Fibroblast of lung (primary cell): ENCODE data around the gene IL13RA1. TPM values are rescaled to one million over a fixed set of nuclear protein-coding genes. Genes with fewer than 3 reads are reported as not detected.
"Not testable (repeated sequence)": the region's sequence is repeated elsewhere in the genome, so short reads cannot be mapped to it uniquely, and the experiment has no call there.

Experiments
- DNase-seq, 2 donors: peaks; one replicate each; pipeline versions ENCODE4 v3.0.0 to v3.0.0-alpha.2; 2010; ENCODE audit warnings: low read depth in 2 of 2
- H2AFZ ChIP-seq: 2 replicates; pipeline ENCODE4 v1.5.1; 2012; ENCODE audit warnings: low read length, control low read depth, inconsistent platforms
- H3K27ac ChIP-seq: 2 replicates; pipeline ENCODE4 v1.5.1; 2011; ENCODE audit warnings: low read length, control low read depth; ENCODE audit not compliant: insufficient read depth
- H3K27me3 ChIP-seq: 2 replicates; pipeline ENCODE4 v1.5.1; 2011; ENCODE audit warnings: mild to moderate bottlenecking, low read length; ENCODE audit not compliant: control insufficient read depth, insufficient read depth
- H3K36me3 ChIP-seq: 2 replicates; pipeline ENCODE4 v1.5.1; 2011; ENCODE audit warnings: low read length; ENCODE audit not compliant: control insufficient read depth, insufficient read depth
- H3K4me1 ChIP-seq: 2 replicates; pipeline ENCODE4 v1.5.1; 2011; ENCODE audit warnings: low read length; ENCODE audit not compliant: control insufficient read depth, insufficient read depth; ENCODE audit errors: extremely low read depth
- H3K4me2 ChIP-seq: 2 replicates; pipeline ENCODE4 v1.5.1; 2011; ENCODE audit warnings: low read length, control low read depth; ENCODE audit not compliant: insufficient read depth; ENCODE audit errors: extremely low read depth
- H3K4me3 ChIP-seq, 4 experiments: fragments of 200-600 bp in 1 of 4; sonication (generic) in 1 of 4; replicated peaks in 1 of 4; 2 replicates each; pipeline ENCODE4 v1.5.1; 2011 to 2016; ENCODE audit warnings: low read length in 4 of 4, low read depth in 3 of 4, mild to moderate bottlenecking in 3 of 4, control low read depth in 2 of 4, inconsistent platforms in 1 of 4, mixed read lengths in 1 of 4; ENCODE audit not compliant: insufficient read depth in 1 of 4; ENCODE audit errors: control extremely low read depth in 1 of 4
- H3K79me2 ChIP-seq: 2 replicates; pipeline ENCODE4 v1.5.1; 2012; ENCODE audit warnings: mild to moderate bottlenecking, low read length, inconsistent platforms; ENCODE audit not compliant: control insufficient read depth, insufficient read depth
- H3K9ac ChIP-seq: 2 replicates; pipeline ENCODE4 v1.5.1; 2011; ENCODE audit warnings: mild to moderate bottlenecking, low read length, control low read depth; ENCODE audit not compliant: insufficient read depth
- H3K9me3 ChIP-seq: 2 replicates; pipeline ENCODE4 v1.5.1; 2012; ENCODE audit warnings: low read depth, low read length; ENCODE audit not compliant: control insufficient read depth, insufficient read depth
- H4K20me1 ChIP-seq: 2 replicates; pipeline ENCODE4 v1.5.1; 2011; ENCODE audit warnings: low read length; ENCODE audit not compliant: control insufficient read depth, insufficient read depth; ENCODE audit errors: extremely low read depth
- CTCF ChIP-seq, 2 donors: IDR thresholded peaks in 1 of 2; conservative IDR thresholded peaks in 1 of 2; 1 replicate in 1 of 2; 2 replicates in 1 of 2; pipeline ENCODE4 v1.5.1; 2011 to 2012; ENCODE audit warnings: low read length in 2 of 2, control low read depth in 1 of 2, inconsistent platforms in 1 of 2, low read depth in 1 of 2, mild to moderate bottlenecking in 1 of 2
- EZH2 ChIP-seq: IDR thresholded peaks from 2 replicates; pipeline ENCODE4 v1.5.1; 2012; ENCODE audit warnings: low read length, control low read depth, mild to moderate bottlenecking; ENCODE audit errors: missing control alignments
- polyA plus RNA-seq, 2 donors: library from polyadenylated mRNA; depleted of rRNA in 1 of 2; stranded (reverse) in 1 of 2; unstranded in 1 of 2; fragments of >200 nt; gene quantifications; 2 replicates each; pipeline ENCODE4 v1.2.1, GENCODE V29; 2011 to 2012; ENCODE audit warnings: missing spikeins in 1 of 2
- total RNA-seq: library from RNA; depleted of rRNA; stranded (reverse); fragments of >200 nt; gene quantifications from 2 replicates; pipeline ENCODE4 v1.2.1, GENCODE V29; 2014

Gene IL13RA1
- total and polyA plus RNA-seq, 2 donors (not counting 1 experiment from before 2014, with no cell fraction given): 67.4 to 104 TPM

GRCh38 chrX:118807151-118808017, 80.0 kb downstream of the IL13RA1 start:
- Histone ChIP-seq H3K36me3 (no peaks in the 10 kb centered on the region), H3K9me3 (no peaks in the 10 kb centered on the region), H3K27me3 (no peaks in the 10 kb centered on the region), H4K20me1 (no peaks in the 10 kb centered on the region), H3K27ac (no peak overlapping the region), H3K4me3 (no peak overlapping the region), H3K79me2 (no peaks in the 10 kb centered on the region), H3K9ac (no peak overlapping the region), H2AFZ (no peak overlapping the region), H3K4me1 (no peaks in the 10 kb centered on the region), H3K4me2 (no peak overlapping the region)
- TF ChIP-seq EZH2 (no peak), CTCF (conservative IDR thresholded peaks at IDR 0.05 in 1 of 2, IDR thresholded peaks at IDR 0.05 in 1 of 2; ENCODE audit: low read depth in 1 of 2, low read length in 2 of 2) (peak; percentile 58 to 66)
- peak; percentile 24 to 54 for DNase-seq

GRCh38 chrX:118817257-118817656, 89.9 kb downstream of the IL13RA1 start:
- H2AFZ ChIP-seq, H3K4me2 ChIP-seq, H3K36me3 ChIP-seq, H3K4me1 ChIP-seq, H3K9ac ChIP-seq, H3K27ac ChIP-seq, DNase-seq, H3K9me3 ChIP-seq, H3K4me3 ChIP-seq, H4K20me1 ChIP-seq, H3K79me2 ChIP-seq, H3K27me3 ChIP-seq: not testable (repeated sequence)

- DNase-seq: peak; percentile 11 to 66
Observed at GRCh38 chrX:118823263-118824172, 96.1 kb downstream of the IL13RA1 start, which contains the start of gene ZCCHC12. ZCCHC12 (plus strand) TSS chrX:118823824; CDS start chrX:118825245, 1,421 bp downstream.

More at GRCh38 chrX:118823263-118824172, 96.1 kb downstream of the IL13RA1 start, which contains the start of gene ZCCHC12:
- Histone ChIP-seq H3K79me2 (no peaks in the 10 kb centered on the region), H3K4me3 (peak within 1 kb of the TSS in 3 of 4 experiments; percentile 25 to 33 (median 28)), H3K4me2 (peak within 1 kb of the TSS; percentile 59), H3K36me3 (no peaks in the 10 kb centered on the region), H2AFZ (no peak within 1 kb of the TSS), H3K9me3 (no peaks in the 10 kb centered on the region), H4K20me1 (no peaks in the 10 kb centered on the region), H3K27ac (no peak within 1 kb of the TSS), H3K9ac (no peak within 1 kb of the TSS), H3K27me3 (peaks cover 10% of the 10 kb centered on the region), H3K4me1 (no peaks in the 10 kb centered on the region)
- TF ChIP-seq EZH2: peak; percentile 10
- no peak for TF ChIP-seq CTCF (conservative IDR thresholded peaks at IDR 0.05 in 1 of 2, IDR thresholded peaks at IDR 0.05 in 1 of 2; ENCODE audit: low read depth in 1 of 2, low read length in 2 of 2)
